Measurements from ENCODE around the gene POGLUT2.
A peak's percentile ranks its signal among the peaks of the same experiment; 100 is the strongest.

POGLUT2 gene

GRCh38 chr13:102779436-102780159, 19.2 kb downstream of the POGLUT2 start:
- peaks cover 8% of the 10 kb centered on the region for H3K36me3 ChIP-seq (ENCODE audit: control insufficient read depth, insufficient read depth, low read length)
- H3K27me3 ChIP-seq (ENCODE audit: control insufficient read depth, insufficient read depth, low read length, poor library complexity, severe bottlenecking): no peaks in the 10 kb centered on the region
- H3K4me3 ChIP-seq (ENCODE audit: insufficient read depth, low read depth, low read length): no peak overlapping the region
- no peak overlapping the region for H3K27ac ChIP-seq (ENCODE audit: insufficient read depth, low read depth, low read length, poor library complexity, severe bottlenecking)
- H3K9me3 ChIP-seq (ENCODE audit: control insufficient read depth, low read length): no peaks in the 10 kb centered on the region
- WGBS, 2 experiments: 91 to 92% methylated on average over 5 of the region's 5 CpGs
- H3K4me1 ChIP-seq (ENCODE audit: control insufficient read depth, insufficient read depth, low read length): no peaks in the 10 kb centered on the region

- no peak overlapping the region for H3K4me3 ChIP-seq (ENCODE audit: insufficient read depth, low read depth, low read length)
- H3K27ac ChIP-seq (ENCODE audit: insufficient read depth, low read depth, low read length, poor library complexity, severe bottlenecking): no peak overlapping the region
- 70 to 78% methylated on average over 3 of the region's 3 CpGs for WGBS, 2 experiments
- no peaks in the 10 kb centered on the region for H3K9me3 ChIP-seq (ENCODE audit: control insufficient read depth, low read length)
- H3K27me3 ChIP-seq (ENCODE audit: control insufficient read depth, insufficient read depth, low read length, poor library complexity, severe bottlenecking): peaks cover 9% of the 10 kb centered on the region
- no peaks in the 10 kb centered on the region for H3K4me1 ChIP-seq (ENCODE audit: control insufficient read depth, insufficient read depth, low read length)
- peaks cover 8% of the 10 kb centered on the region for H3K36me3 ChIP-seq (ENCODE audit: control insufficient read depth, insufficient read depth, low read length)
These were observed 21.0 kb downstream of the POGLUT2 start for GRCh38 chr13:102777736-102778135.

GRCh38 chr13:102776271-102776670, 22.5 kb downstream of the POGLUT2 start:
- Histone ChIP-seq H3K9me3 (ENCODE audit: control insufficient read depth, low read length) (no peaks in the 10 kb centered on the region), H3K4me1 (ENCODE audit: control insufficient read depth, insufficient read depth, low read length) (no peaks in the 10 kb centered on the region), H3K4me3 (ENCODE audit: insufficient read depth, low read depth, low read length) (no peak overlapping the region), H3K27ac (ENCODE audit: insufficient read depth, low read depth, low read length, poor library complexity, severe bottlenecking) (no peak overlapping the region), H3K27me3 (ENCODE audit: control insufficient read depth, insufficient read depth, low read length, poor library complexity, severe bottlenecking) (peaks cover 10% of the 10 kb centered on the region), H3K36me3 (ENCODE audit: control insufficient read depth, insufficient read depth, low read length) (no peaks in the 10 kb centered on the region)
- 90 to 92% methylated on average over 2 of the region's 2 CpGs for WGBS, 2 experiments

GRCh38 chr13:102774591-102775520, 23.9 kb downstream of the POGLUT2 start:
- Histone ChIP-seq H3K27me3 (ENCODE audit: control insufficient read depth, insufficient read depth, low read length, poor library complexity, severe bottlenecking) (peaks cover 10% of the 10 kb centered on the region), H3K9me3 (ENCODE audit: control insufficient read depth, low read length) (no peaks in the 10 kb centered on the region), H3K27ac (ENCODE audit: insufficient read depth, low read depth, low read length, poor library complexity, severe bottlenecking) (no peak overlapping the region), H3K4me3 (ENCODE audit: insufficient read depth, low read depth, low read length) (no peak overlapping the region), H3K36me3 (ENCODE audit: control insufficient read depth, insufficient read depth, low read length) (no peaks in the 10 kb centered on the region), H3K4me1 (ENCODE audit: control insufficient read depth, insufficient read depth, low read length) (no peaks in the 10 kb centered on the region)
- 92 to 94% methylated on average over 14 of the region's 14 CpGs for WGBS, 2 experiments

- no peak overlapping the region for H3K27ac ChIP-seq (ENCODE audit: insufficient read depth, low read depth, low read length, poor library complexity, severe bottlenecking)
- H3K27me3 ChIP-seq (ENCODE audit: control insufficient read depth, insufficient read depth, low read length, poor library complexity, severe bottlenecking): peaks cover 10% of the 10 kb centered on the region
- H3K9me3 ChIP-seq (ENCODE audit: control insufficient read depth, low read length): no peaks in the 10 kb centered on the region
- WGBS, 2 experiments: 94 to 96% methylated on average over 27 of the region's 27 CpGs
- peak overlapping the region; percentile 66 for H3K4me3 ChIP-seq (ENCODE audit: insufficient read depth, low read depth, low read length)
- no peaks in the 10 kb centered on the region for H3K36me3 ChIP-seq (ENCODE audit: control insufficient read depth, insufficient read depth, low read length)
- H3K4me1 ChIP-seq (ENCODE audit: control insufficient read depth, insufficient read depth, low read length): no peaks in the 10 kb centered on the region
These were observed 24.6 kb downstream of the POGLUT2 start for GRCh38 chr13:102774214-102774568.

GRCh38 chr13:102773441-102774213, 25.1 kb downstream of the POGLUT2 start, which contains the start of gene TEX30:
Gene TEX30 (minus strand): TSS chr13:102773786. CDS start chr13:102770026, 3,760 bp downstream.
- Histone ChIP-seq H3K27ac (ENCODE audit: insufficient read depth, low read depth, low read length, poor library complexity, severe bottlenecking) (no peak within 1 kb of the TSS), H3K4me3 (ENCODE audit: insufficient read depth, low read depth, low read length) (peak within 1 kb of the TSS; percentile 66), H3K27me3 (ENCODE audit: control insufficient read depth, insufficient read depth, low read length, poor library complexity, severe bottlenecking) (peaks cover 10% of the 10 kb centered on the region), H3K9me3 (ENCODE audit: control insufficient read depth, low read length) (no peaks in the 10 kb centered on the region), H3K36me3 (ENCODE audit: control insufficient read depth, insufficient read depth, low read length) (no peaks in the 10 kb centered on the region), H3K4me1 (ENCODE audit: control insufficient read depth, insufficient read depth, low read length) (no peaks in the 10 kb centered on the region)
- WGBS, 2 experiments: 18% methylated on average over 85 of the region's 85 CpGs

- peaks cover 10% of the 10 kb centered on the region for H3K27me3 ChIP-seq (ENCODE audit: control insufficient read depth, insufficient read depth, low read length, poor library complexity, severe bottlenecking)
- no peak overlapping the region for H3K27ac ChIP-seq (ENCODE audit: insufficient read depth, low read depth, low read length, poor library complexity, severe bottlenecking)
- no peaks in the 10 kb centered on the region for H3K4me1 ChIP-seq (ENCODE audit: control insufficient read depth, insufficient read depth, low read length)
- H3K9me3 ChIP-seq (ENCODE audit: control insufficient read depth, low read length): no peaks in the 10 kb centered on the region
- no peaks in the 10 kb centered on the region for H3K36me3 ChIP-seq (ENCODE audit: control insufficient read depth, insufficient read depth, low read length)
- 95% methylated on average over 16 of the region's 16 CpGs for WGBS, 2 experiments
- no peak overlapping the region for H3K4me3 ChIP-seq (ENCODE audit: insufficient read depth, low read depth, low read length)
These were observed 26.7 kb downstream of the POGLUT2 start for GRCh38 chr13:102772042-102772425.

- Histone ChIP-seq H3K27ac (ENCODE audit: insufficient read depth, low read depth, low read length, poor library complexity, severe bottlenecking) (no peak overlapping the region), H3K27me3 (ENCODE audit: control insufficient read depth, insufficient read depth, low read length, poor library complexity, severe bottlenecking) (peaks cover 10% of the 10 kb centered on the region), H3K36me3 (ENCODE audit: control insufficient read depth, insufficient read depth, low read length) (no peaks in the 10 kb centered on the region), H3K4me3 (ENCODE audit: insufficient read depth, low read depth, low read length) (no peak overlapping the region), H3K9me3 (ENCODE audit: control insufficient read depth, low read length) (no peaks in the 10 kb centered on the region), H3K4me1 (ENCODE audit: control insufficient read depth, insufficient read depth, low read length) (no peaks in the 10 kb centered on the region)
- WGBS, 2 experiments: 90 to 96% methylated on average over 5 of the region's 6 CpGs
These were observed 27.3 kb downstream of the POGLUT2 start for GRCh38 chr13:102771298-102772041.

- no peak overlapping the region for H3K4me3 ChIP-seq (ENCODE audit: insufficient read depth, low read depth, low read length)
- H3K4me1 ChIP-seq (ENCODE audit: control insufficient read depth, insufficient read depth, low read length): no peaks in the 10 kb centered on the region
- H3K27ac ChIP-seq (ENCODE audit: insufficient read depth, low read depth, low read length, poor library complexity, severe bottlenecking): no peak overlapping the region
- 92 to 93% methylated on average over 2 of the region's 2 CpGs for WGBS, 2 experiments
- H3K9me3 ChIP-seq (ENCODE audit: control insufficient read depth, low read length): no peaks in the 10 kb centered on the region
- peaks cover 10% of the 10 kb centered on the region for H3K27me3 ChIP-seq (ENCODE audit: control insufficient read depth, insufficient read depth, low read length, poor library complexity, severe bottlenecking)
- no peaks in the 10 kb centered on the region for H3K36me3 ChIP-seq (ENCODE audit: control insufficient read depth, insufficient read depth, low read length)
These were observed 28.3 kb downstream of the POGLUT2 start for GRCh38 chr13:102770435-102770834.
